SK-N-SH (cell line): Measurements from ENCODE around the gene EDN2. TPM values are rescaled to one million over a fixed set of nuclear protein-coding genes. Genes with fewer than 3 reads are reported as not detected.

ENCODE experiments used
- polyA plus RNA-seq, 3 experiments: library from polyadenylated mRNA; depleted of rRNA; stranded (reverse); fragments of >200 nt; gene quantifications; 2 replicates each; pipeline ENCODE4 v1.2.3, GENCODE V29; 2012
- small RNA-seq, 7 experiments: library from RNA; depleted of rRNA; stranded (forward); fragments of <200 nt; gene quantifications; one replicate each; pipeline ENCODE3, GENCODE V24; 2012

Gene EDN2
- polyA plus RNA-seq, 1 of the 3 experiments (the other 2 are of a cell fraction): 0.97 TPM

Small RNAs within 50 kb of the gene (small RNA-seq; reads per million reads assigned to genes)
- 0 to 1.6 (median 0) reads per million in 7 experiments for gene RNA5SP45

Other genes with a start within 250 kb of the EDN2 start
- 38.5 and 41.7 TPM in 2 replicates for gene SCMH1, start 242.4 kb downstream of the EDN2 start, polyA plus RNA-seq (2012; rRNA removed)
- gene FOXO6, start 123.2 kb downstream of the EDN2 start, polyA plus RNA-seq (2012; rRNA removed): 0.11 and 0.35 TPM in 2 replicates